GM12892 (cell line): ENCODE data around the gene TOR4A.

Experiments
- POLR2A ChIP-seq: IDR thresholded peaks from 2 replicates; pipeline ENCODE4 v1.6.1; 2011; ENCODE audit warnings: low read depth, low read length, control low read depth
- POLR2AphosphoS5 ChIP-seq: IDR thresholded peaks from 2 replicates; pipeline ENCODE4 v1.6.1; 2011; ENCODE audit warnings: low read depth, low read length, control low read depth
- TAF1 ChIP-seq: IDR thresholded peaks from 2 replicates; pipeline ENCODE4 v1.6.1; 2011; ENCODE audit warnings: low read depth, mild to moderate bottlenecking, control low read depth, low read length, borderline replicate concordance

- TF ChIP-seq POLR2A (no peak), POLR2AphosphoS5 (no peak), TAF1 (no peak)
Observed at GRCh38 chr9:137235424-137236237, 41.9 kb upstream of the TOR4A start.
